GM08714 (cell line): ENCODE results near the gene FCGR3B.
"Not testable (repeated sequence)": the region's sequence is repeated elsewhere in the genome, so short reads cannot be mapped to it uniquely, and the experiment has no call there.

Source experiments
- H3K4me3 ChIP-seq: fragments of 200-500 bp; sonication (Bioruptor generic); 2 replicates; pipeline ENCODE4 v1.5.1; 2014; ENCODE audit warnings: mild to moderate bottlenecking, low read length, inconsistent platforms

Gene FCGR3B

GRCh38 chr1:161639203-161639602 is 8.2 kb upstream of the FCGR3B start:
- not testable (repeated sequence) for H3K4me3 ChIP-seq

- not testable (repeated sequence) for H3K4me3 ChIP-seq
Observed at GRCh38 chr1:161638251-161638993, 7.4 kb upstream of the FCGR3B start.

- not testable (repeated sequence) for H3K4me3 ChIP-seq
Observed at GRCh38 chr1:161636976-161637375, 6.0 kb upstream of the FCGR3B start.

GRCh38 chr1:161636189-161636782 is 5.3 kb upstream of the FCGR3B start:
- not testable (repeated sequence) for H3K4me3 ChIP-seq

- not testable (repeated sequence) for H3K4me3 ChIP-seq
Observed at GRCh38 chr1:161634993-161635392, 4.0 kb upstream of the FCGR3B start.

- H3K4me3 ChIP-seq: not testable (repeated sequence)
Observed at GRCh38 chr1:161630128-161630742, 741 bp downstream of the FCGR3B start.

- not testable (repeated sequence) for H3K4me3 ChIP-seq
Observed at GRCh38 chr1:161626445-161627146, 4.4 kb downstream of the FCGR3B start.

GRCh38 chr1:161624605-161625004 is 6.4 kb downstream of the FCGR3B start:
- H3K4me3 ChIP-seq: not testable (repeated sequence)

GRCh38 chr1:161623401-161624051 is 7.5 kb downstream of the FCGR3B start:
- H3K4me3 ChIP-seq: not testable (repeated sequence)

GRCh38 chr1:161622054-161622453 is 8.9 kb downstream of the FCGR3B start:
- H3K4me3 ChIP-seq: peak overlapping the region; percentile 32; the same call in 1 of the 2 replicates

- peak overlapping the region; percentile 52 for H3K4me3 ChIP-seq
Observed at GRCh38 chr1:161621181-161622000, 9.6 kb downstream of the FCGR3B start.

GRCh38 chr1:161620399-161620798 is 10.6 kb downstream of the FCGR3B start:
- not testable (repeated sequence) for H3K4me3 ChIP-seq

- H3K4me3 ChIP-seq: not testable (repeated sequence)
Observed at GRCh38 chr1:161618517-161618916, 12.5 kb downstream of the FCGR3B start.

GRCh38 chr1:161616417-161616816 is 14.6 kb downstream of the FCGR3B start:
- not testable (repeated sequence) for H3K4me3 ChIP-seq

- not testable (repeated sequence) for H3K4me3 ChIP-seq
Observed at GRCh38 chr1:161613142-161613514, 17.8 kb downstream of the FCGR3B start.

GRCh38 chr1:161612322-161613141 is 18.4 kb downstream of the FCGR3B start:
- peak overlapping the region; percentile 85 for H3K4me3 ChIP-seq

- H3K4me3 ChIP-seq: peak overlapping the region; percentile 85
Observed at GRCh38 chr1:161611866-161612321, 19.1 kb downstream of the FCGR3B start.

GRCh38 chr1:161610198-161610597 is 20.8 kb downstream of the FCGR3B start:
- not testable (repeated sequence) for H3K4me3 ChIP-seq

- not testable (repeated sequence) for H3K4me3 ChIP-seq
Observed at GRCh38 chr1:161606541-161607336, 24.2 kb downstream of the FCGR3B start.
